Colonic mucosa (tissue), 4 donors: Measurements from ENCODE around the gene SH3PXD2A. TPM values are rescaled to one million over a fixed set of nuclear protein-coding genes. Genes with fewer than 3 reads are reported as not detected.

ENCODE experiments used
- DNase-seq: peaks from one replicate; pipeline ENCODE4 v3.0.0-alpha.2; 2020
- H3K27ac ChIP-seq: fragments of 200-600 bp; one replicate; pipeline ENCODE4 v1.8.0; 2021
- H3K27me3 ChIP-seq: fragments of 200-600 bp; one replicate; pipeline ENCODE4 v1.8.0; 2021
- H3K36me3 ChIP-seq: fragments of 200-600 bp; one replicate; pipeline ENCODE4 v1.8.0; 2021
- H3K4me1 ChIP-seq: fragments of 200-600 bp; one replicate; pipeline ENCODE4 v1.8.0; 2021; ENCODE audit warnings: mild to moderate bottlenecking
- H3K4me3 ChIP-seq: fragments of 200-600 bp; one replicate; pipeline ENCODE4 v1.8.0; 2021
- H3K9ac ChIP-seq, 2 donors: one replicate each; pipeline ENCODE4 v1.7.0; 2013; ENCODE audit warnings: control low read depth in 2 of 2, low read depth in 2 of 2, low read length in 2 of 2
- H3K9me3 ChIP-seq: fragments of 200-600 bp; one replicate; pipeline ENCODE4 v1.8.0; 2021
- CTCF ChIP-seq: fragments of 200-600 bp; IDR thresholded peaks from one replicate; pipeline ENCODE4 v1.8.0; 2022; ENCODE audit warnings: antibody characterized with exemption, mild to moderate bottlenecking
- intact Hi-C: fragments of 100-400 bp; cut with DNase I; formaldehyde crosslinking; loops from one replicate; pipeline ENCODE4 v1.14.1; 2022
- total RNA-seq, 2 donors: library from RNA; stranded (reverse); fragmentation: NEBNext Ultra II Directional in 1 of 2; extraction: Animal tissue kit (Norgen Biotek cat#: 25700) in 1 of 2; gene quantifications; one replicate each; pipeline ENCODE4 v1.2.1, GENCODE V29; 2021
- donor health status: healthy.
- donor health status: DM: no; HTN: no; CAD: no.
- donor health status: DM: no; HTN: no; CAD: no.

The SH3PXD2A gene
- total RNA-seq, 2 donors from 2014 or later, result 37.5 to 40.8 TPM

- no peaks in the 10 kb centered on the region for H3K4me1 ChIP-seq
- no peaks in the 10 kb centered on the region for H3K9me3 ChIP-seq
- no peak overlapping the region for H3K4me3 ChIP-seq
- H3K27ac ChIP-seq, result no peak overlapping the region
- no peaks in the 10 kb centered on the region for H3K27me3 ChIP-seq
- no peak for DNase-seq
- H3K36me3 ChIP-seq, result no peaks in the 10 kb centered on the region
- TF ChIP-seq CTCF, result no peak
- H3K9ac ChIP-seq, result no peak overlapping the region
- intact Hi-C loops, result no loop called here
Measured at GRCh38 chr10:103566536-103566935, 288.8 kb downstream of the SH3PXD2A start.

GRCh38 chr10:103564776-103565520 is 290.4 kb downstream of the SH3PXD2A start:
- H3K9ac ChIP-seq, result no peak overlapping the region
- intact Hi-C loops, result no loop called here
- H3K9me3 ChIP-seq, result no peaks in the 10 kb centered on the region
- no peaks in the 10 kb centered on the region for H3K27me3 ChIP-seq
- no peaks in the 10 kb centered on the region for H3K36me3 ChIP-seq
- DNase-seq, result peak; percentile 62
- no peaks in the 10 kb centered on the region for H3K4me1 ChIP-seq
- no peak overlapping the region for H3K4me3 ChIP-seq
- TF ChIP-seq CTCF, result peak; percentile 63
- no peak overlapping the region for H3K27ac ChIP-seq

GRCh38 chr10:103564116-103564501 is 291.3 kb downstream of the SH3PXD2A start:
- intact Hi-C loops, result no loop called here

GRCh38 chr10:103563231-103564115 is 291.9 kb downstream of the SH3PXD2A start:
- no peaks in the 10 kb centered on the region for H3K4me1 ChIP-seq
- no peaks in the 10 kb centered on the region for H3K9me3 ChIP-seq
- DNase-seq, result no peak
- no peak overlapping the region for H3K27ac ChIP-seq
- no peaks in the 10 kb centered on the region for H3K27me3 ChIP-seq
- H3K9ac ChIP-seq, result no peak overlapping the region
- no peaks in the 10 kb centered on the region for H3K36me3 ChIP-seq
- intact Hi-C loops, result no loop called here
- no peak overlapping the region for H3K4me3 ChIP-seq
- no peak for TF ChIP-seq CTCF

More at GRCh38 chr10:103564116-103564501, 291.3 kb downstream of the SH3PXD2A start:
- no peak for DNase-seq
- H3K4me3 ChIP-seq, result no peak overlapping the region
- H3K9me3 ChIP-seq, result no peaks in the 10 kb centered on the region
- no peak overlapping the region for H3K27ac ChIP-seq
- no peaks in the 10 kb centered on the region for H3K27me3 ChIP-seq
- no peak for TF ChIP-seq CTCF
- H3K36me3 ChIP-seq, result no peaks in the 10 kb centered on the region
- H3K4me1 ChIP-seq, result no peaks in the 10 kb centered on the region
- H3K9ac ChIP-seq, result no peak overlapping the region

GRCh38 chr10:103562383-103562782 is 293.0 kb downstream of the SH3PXD2A start:
- TF ChIP-seq CTCF, result no peak
- no peak overlapping the region for H3K9ac ChIP-seq
- H3K4me1 ChIP-seq, result no peaks in the 10 kb centered on the region
- no peaks in the 10 kb centered on the region for H3K27me3 ChIP-seq
- H3K4me3 ChIP-seq, result no peak overlapping the region
- no peak overlapping the region for H3K27ac ChIP-seq
- H3K36me3 ChIP-seq, result no peaks in the 10 kb centered on the region
- intact Hi-C loops, result no loop called here
- no peaks in the 10 kb centered on the region for H3K9me3 ChIP-seq
- DNase-seq, result no peak
